Cortex of kidney (tissue), 1 donor: ENCODE data around the gene OLA1.

Experiments used
- DNase-seq: peaks from one replicate; lab custom pipeline; 2025; lab: John Stamatoyannopoulos, UW

OLA1 gene

DNA sequence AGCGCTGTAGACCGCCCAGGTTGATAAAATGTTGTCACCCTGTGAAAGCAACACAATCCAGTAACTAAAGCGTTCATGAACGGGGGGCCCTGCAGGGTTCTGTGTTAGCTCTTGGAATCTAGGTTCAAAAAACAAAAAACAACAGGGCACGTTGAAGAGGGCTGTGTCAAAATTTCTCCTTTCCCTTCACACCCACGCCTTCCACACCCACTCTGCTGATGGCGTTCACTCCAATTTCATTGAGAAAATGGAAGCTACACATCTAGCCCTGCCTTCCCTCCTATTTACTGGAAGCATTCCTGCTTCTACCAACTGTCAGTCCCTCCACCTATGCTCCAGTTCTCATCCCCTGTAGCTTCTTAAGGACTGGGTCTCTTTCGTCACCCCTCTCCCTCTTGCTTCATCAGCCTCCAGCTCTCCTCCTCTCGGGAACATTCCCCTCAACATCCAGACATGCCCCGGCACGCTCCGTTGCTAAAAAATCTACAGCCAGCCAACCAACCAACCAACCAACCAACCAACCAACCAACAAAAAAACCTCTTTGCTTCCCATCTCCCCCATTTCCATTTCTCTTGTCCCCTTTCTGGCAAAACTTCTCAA, 184.7 kb downstream of the OLA1 start:
- DNase-seq, result no peak

DNA sequence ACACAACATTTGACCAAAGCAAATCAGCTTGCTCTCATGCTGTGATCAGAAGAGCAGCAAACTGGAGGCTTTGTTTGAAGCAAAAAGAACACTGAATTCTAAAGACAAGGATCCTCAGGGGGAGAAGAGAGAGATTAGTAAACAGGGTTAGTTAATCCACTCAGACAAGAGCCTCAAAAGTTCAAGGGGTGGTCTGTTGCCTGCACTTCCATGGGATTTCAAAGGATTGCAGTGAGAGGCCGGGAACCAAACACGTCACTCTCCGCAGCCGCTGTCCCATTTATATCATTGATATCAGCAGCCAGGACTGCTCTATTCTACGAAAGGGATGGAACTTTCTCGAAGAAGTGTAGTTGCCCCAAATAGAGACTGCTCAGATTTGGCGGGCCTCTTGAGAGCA, 185.4 kb downstream of the OLA1 start:
- DNase-seq, result no peak

DNA sequence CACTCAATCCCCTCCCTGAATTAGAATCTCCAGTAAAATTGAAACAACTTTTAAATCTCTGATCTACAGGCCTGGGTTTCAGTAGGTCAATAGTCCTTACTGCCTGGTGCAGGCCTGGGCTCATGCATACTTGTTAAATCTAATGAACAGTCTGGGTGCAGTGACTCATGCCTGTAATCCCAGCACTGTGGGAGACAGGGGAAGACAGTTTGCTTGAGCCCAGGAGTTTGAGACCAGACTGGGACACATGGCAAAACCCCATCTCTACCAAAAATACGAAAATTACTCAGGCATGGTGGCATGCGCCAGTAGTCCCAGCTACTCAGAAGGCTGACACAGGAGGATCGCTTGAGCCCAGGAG, 188.5 kb downstream of the OLA1 start:
- DNase-seq, result no peak

DNA sequence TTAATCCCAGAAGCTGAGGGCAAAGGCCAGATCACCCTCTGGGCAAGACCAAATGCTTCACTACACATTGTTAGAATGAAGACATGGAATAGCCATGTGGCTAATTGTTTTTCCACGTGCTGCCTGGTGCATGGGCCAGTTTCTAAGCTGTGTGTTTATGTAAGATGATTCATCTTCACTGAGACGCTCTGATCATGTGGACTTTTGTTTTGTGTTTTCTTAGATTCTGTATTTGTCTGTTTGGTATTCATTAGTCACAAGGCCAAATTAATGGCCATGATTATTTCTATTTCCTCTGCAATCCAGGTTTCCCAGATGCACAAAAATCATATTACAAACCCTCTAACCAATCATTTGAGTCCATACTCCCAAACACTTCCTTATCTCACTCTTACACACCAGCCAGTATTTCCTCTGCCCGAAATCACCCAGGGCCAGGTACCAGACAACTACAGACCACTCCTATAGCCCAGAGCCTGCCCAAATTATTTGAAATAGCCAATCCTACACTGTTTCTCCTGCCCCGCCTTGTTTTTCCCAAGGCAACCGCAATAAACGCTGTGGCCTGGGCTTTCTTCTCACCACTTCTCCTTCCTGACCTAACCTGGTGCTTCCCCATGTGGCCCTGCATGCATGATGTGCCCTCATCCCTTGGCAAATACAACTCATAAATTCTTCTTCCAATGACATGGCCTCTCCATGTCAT, 189.0 kb downstream of the OLA1 start:
- DNase-seq, result no peak

DNA sequence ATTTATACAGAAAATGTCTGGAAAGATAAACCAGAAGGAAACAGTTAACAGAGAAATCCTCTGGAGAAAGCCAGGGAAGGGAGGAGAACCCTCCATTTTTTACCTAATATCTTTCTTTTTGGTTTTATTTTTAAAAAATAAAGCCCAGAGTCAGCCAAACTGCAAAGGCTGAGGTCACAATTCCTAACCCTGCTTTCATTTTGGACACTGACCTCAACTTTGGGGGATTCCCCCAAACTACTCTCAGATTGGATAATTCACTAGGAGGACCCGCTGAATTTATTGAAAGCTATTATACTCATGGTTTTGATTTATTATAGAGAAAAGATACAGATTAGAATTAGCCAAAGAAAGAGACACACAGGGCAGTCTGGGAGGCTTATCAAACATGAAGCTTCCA, 189.9 kb downstream of the OLA1 start:
- DNase-seq, result no peak

DNA sequence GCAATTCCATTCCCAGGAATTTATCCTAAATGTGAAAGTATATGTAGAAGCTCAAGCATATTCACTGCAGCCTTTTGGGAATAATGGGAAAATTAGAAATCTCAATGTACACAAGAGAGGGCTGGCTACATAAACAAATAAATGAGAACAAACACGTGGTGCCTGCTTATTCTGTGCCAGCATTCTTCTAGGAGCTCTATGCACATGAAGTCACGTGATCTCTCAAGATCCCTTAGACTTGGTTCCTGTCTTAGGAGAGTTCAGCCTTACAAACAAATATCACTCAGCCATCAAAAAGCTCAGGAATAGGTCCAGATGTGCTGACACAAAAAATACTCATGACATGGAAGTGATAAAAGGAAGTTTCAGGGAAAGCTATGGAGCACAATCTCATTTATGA, 190.3 kb downstream of the OLA1 start:
- no peak for DNase-seq

DNA sequence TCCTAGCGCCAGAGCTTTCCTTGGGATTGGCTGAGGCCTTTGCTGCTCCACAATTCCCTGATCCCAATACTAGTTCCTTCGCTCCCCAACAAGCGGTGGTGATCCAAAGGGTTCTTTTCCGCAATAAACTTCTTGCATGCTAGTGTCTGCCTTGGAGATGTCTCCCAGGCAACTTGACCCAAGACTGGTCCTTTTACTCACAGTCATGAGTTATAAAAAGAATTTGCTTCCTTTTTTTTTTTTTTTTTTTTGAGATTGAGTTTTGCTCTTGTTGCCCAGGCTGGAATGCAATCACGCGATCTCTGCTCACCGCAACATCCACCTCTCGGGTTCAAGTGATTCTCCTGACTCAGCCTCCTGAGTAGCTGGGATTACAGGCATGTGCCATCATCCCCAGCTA, 193.4 kb downstream of the OLA1 start:
- DNase-seq, result no peak

DNA sequence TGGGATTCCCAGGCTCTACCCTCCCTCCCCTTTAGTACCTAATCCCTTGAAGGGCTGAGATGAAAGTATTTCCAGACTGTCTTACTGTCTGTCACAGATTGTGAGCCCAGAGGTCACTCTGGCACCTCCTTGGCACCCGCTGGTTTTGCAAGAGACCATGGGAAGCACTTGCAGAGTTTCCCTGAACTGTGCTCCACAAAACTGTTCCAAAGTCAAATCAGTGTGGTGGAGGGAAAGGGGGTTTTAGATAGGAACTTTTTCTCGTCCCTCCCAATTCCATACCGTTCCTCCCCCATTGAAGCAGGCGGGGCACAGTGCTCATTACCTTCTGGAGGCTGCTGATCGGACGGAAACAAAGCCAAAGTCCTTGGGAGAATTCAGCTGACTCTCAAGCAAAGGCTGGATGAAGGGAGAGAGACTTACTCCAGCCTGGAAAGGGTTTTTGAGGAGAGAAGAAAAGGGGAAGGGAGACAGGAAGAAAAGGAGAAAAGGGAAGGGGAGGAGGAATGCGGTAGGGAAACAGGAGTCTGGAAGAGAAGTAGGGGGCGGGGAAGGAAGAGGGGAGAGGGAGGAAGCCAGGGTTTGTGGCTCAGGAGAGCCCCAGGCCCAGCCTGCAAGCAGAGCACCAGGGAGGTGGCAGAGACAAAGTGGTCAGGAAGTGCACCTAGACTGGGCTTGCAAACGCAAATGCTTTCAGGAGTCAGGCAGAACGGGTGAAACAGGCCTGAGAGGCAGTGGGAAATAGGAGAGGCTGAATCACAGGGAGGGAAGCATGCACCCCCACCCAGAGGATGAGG, 194.8 kb downstream of the OLA1 start:
- DNase-seq, result no peak

DNA sequence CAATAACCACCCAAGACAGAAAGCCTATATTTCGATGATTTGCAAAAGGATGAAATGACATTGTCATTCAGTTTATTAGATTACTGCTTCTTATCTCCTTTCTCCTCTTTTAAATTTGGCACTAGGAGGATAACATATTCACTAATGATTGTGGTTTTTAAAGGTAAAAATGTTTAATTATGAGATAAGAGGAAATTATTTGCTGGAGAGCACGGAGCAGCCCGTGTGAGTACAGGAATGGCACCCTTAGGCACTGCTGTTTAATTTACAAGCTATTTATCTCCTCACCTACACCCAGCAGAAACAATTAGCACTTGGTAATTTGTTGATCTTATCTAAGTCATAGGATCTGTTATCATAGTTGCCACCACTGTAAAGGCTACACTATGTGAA, 195.8 kb downstream of the OLA1 start:
- DNase-seq, result no peak

DNA sequence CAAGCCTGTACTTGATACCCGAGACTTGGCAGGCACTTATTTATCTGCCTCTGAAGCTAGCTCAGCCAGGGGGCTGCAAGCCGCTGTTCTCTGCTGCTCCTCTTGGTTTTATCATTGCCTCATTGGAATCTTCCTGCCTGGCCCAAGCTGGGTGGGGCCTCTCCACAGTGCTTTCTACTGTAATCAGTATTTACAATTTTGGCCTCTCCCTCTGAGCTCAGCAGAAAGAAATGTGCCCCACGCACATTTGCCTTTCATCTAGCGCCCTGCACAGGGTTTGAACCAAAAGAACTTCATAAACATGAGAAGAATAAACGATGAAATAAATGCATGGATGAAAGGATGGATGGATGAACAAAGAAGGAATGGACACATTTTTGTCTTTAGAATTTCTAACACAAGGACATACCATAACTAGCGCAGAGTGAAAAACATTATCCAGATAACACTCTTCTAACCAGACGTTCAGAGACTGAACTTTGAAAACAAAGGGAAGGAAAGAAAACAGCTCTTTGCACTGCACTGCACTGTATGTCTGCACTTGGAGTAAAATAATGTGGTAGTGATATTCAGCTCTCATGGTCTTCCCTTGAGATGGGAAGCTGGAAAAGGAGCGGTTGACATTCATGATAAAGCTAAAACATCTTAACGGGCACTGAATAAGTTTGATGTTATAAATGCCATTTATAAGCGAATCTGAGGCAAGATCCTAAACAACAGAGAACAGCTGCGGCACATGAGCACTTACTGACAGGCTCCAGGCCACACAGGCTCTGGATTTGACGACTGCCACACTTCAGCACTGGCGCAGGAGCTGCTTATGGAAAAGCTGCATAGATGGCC, 196.4 kb downstream of the OLA1 start:
- DNase-seq, result no peak

DNA sequence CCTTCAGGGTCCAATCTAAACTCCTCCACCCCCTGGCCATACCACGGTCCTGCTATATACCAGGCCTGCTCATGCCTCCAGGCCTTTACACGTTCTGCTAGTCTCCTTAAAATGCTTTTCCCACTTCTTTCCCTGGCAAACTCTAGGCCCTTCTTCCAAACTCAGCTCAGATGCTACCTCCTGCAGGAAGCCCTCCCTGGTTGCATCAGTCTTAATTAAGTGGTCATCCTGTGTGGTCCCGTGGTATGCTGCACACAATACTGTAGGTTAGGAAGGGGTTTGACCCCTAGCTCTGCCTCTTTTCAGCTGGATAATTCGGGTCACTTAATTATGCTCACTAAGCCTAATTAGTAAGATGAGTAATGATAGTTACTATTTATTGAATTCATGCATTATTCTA, 197.3 kb downstream of the OLA1 start:
- DNase-seq, result no peak

DNA sequence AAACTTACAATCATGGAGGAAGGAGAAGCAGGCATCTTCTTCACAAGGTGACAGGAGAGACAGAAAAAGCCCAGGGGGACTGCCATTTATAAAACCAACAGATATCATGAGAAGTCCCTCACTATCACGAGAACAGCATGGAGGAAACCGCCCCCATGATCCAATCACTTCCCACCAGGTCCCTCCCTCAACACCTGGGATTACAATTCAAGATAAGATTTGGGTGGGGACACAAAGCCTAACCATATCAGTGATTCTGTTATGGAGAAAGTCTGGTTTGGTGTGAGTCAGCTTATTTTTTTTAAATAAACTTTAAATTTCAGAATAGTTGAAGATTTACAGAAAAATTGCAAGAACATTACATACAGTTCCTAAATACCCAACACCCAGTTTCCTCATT, 198.4 kb downstream of the OLA1 start:
- DNase-seq, result no peak

DNA sequence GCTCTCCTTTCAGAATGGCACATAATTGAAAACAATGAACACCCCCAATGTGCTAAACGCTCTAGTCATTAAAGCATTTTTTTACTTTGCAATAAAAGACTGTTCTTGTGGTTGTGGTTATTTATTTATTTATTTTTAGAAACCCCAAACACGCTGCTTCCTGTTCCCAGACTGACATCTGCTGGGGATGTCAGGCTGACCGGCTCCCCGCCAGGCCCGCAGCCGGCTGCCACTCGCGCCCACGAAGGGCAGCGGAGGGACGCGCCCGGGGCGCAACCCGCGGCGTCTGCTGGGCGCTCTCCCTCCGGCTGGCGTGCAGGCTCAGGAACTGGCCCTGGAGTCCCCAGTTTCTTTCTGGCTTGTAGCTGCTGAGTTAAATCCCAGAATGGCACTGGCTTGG, 200.1 kb downstream of the OLA1 start:
- DNase-seq, result no peak

DNA sequence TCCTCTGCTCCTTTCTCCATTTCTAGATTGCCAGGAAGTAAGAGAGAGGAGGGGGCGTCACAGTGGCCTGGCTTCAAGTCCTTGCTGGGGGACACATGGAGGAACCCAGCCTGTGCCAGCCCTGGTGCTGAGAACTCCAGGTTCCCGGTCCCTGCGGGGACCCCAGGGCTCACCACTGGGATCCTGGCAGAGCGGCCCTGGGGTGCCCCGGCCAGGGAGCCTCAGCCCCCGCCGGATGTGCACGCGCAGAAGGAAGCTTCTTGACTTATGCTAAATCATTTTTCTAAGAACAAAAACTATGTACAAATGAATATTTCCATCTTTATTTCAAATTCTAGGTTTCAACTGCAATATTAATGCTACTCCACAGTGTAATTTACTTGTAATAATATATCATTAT, 200.6 kb downstream of the OLA1 start:
- DNase-seq, result no peak

DNA sequence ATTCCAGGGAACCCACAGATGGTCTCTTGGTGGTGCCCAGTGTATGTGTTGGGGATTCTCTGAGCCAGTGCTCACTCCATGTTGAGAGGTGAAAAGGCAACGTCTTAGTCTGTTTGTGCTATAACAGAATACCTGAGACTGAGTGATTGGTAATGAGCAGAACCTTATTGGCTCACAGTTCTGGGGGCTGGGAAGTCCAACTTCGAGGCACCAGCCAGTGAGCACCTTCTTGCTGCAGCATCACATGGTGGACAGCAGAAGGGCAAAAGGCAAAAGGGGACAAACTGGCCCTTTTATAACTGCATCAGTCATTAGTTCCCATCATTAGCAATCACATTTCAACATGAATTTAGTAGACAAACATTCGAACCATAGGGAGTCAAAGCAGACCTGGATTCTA, 202.2 kb downstream of the OLA1 start:
- no peak for DNase-seq

DNA sequence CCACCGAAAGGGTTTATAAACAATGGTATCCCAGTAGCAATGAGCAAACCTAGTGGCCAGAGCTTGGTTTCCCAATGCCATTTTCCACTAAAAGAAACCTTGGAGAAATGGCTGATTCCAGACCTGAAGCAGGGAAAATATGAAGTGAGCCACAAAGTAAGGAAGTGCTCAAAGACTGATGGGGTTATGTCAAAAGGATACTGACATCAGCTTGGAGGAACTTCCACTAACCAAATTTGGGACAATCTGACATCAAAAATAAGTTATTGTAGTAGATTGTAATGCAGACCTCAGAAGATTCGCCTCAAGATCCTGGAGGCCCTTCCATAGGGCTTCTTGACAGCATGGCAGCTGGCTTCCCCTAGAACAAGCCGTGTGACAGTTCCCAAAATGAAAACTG, 203.8 kb downstream of the OLA1 start:
- DNase-seq, result no peak

DNA sequence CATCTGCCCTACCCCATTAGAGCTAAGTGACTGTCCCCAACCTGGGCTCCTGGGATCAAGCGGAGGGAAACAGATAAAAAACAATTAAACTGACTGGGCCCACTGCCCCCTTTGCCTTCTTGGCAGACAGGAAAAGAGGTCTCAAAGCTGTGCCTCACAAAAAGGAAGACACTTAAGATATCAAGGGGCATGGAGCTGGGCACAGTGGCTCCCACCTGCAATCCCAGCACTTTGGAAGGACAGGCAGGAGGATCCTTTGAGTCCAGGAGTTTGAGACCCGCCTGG, 208.0 kb downstream of the OLA1 start:
- no peak for DNase-seq

DNA sequence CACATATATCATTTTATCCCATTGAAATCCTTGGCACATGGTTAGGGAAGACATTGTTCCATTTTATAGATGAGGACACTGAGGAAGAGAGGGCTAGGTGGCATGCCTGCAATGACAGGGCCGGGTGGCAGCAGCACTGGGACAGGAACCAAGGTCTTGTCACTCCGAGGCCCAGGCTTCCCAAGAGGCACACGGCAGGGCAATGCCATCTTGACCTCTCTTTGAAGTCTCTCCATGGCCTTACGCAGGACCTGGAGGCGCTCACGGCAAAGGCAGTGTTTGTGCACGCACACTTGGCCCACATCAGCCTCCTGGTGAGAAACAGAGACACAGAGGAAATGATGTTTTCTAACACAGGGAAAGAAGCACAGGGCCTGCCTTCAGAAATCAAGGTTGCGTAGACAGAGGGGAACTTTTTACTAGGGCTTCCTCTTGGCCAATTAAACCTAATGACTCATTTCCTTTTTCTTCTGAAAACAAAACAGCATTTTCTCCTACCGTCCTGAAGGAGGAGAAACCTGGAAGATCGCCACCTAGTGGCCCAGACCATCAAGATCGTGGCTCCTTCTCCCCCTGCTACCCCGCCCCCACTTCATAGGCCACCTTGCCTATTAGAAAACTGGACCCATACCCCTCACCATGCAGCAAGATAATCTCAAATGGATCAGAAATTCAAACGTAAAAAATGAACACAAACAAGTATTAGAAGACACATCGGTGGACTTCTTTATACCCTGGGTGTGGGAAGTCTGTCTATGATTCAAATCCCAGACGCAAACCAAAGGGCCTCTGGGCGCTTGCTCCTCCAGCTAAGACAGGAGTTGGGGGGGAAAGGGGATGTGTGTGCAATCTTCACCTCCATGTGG, 208.5 kb downstream of the OLA1 start:
- DNase-seq, result no peak

DNA sequence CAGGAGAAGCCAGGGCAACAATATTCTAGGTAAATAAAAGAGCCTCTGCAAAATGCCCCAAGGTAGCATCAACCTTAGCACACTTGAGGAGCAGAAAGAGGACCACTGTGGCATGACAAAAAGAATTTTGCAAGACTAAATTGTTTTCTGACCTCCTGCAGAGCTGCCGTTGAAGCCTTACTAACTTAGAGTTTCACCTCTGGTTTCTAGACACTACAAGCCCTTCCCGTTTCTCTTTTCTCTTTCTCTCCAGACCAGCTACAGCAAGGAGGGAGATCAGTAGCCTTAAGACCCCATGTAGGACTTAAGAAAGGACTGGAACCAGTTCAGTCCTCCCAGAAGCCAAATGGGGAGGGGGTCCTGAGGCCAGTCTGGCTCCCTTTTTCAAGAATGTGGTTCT, 209.9 kb downstream of the OLA1 start:
- DNase-seq, result no peak

DNA sequence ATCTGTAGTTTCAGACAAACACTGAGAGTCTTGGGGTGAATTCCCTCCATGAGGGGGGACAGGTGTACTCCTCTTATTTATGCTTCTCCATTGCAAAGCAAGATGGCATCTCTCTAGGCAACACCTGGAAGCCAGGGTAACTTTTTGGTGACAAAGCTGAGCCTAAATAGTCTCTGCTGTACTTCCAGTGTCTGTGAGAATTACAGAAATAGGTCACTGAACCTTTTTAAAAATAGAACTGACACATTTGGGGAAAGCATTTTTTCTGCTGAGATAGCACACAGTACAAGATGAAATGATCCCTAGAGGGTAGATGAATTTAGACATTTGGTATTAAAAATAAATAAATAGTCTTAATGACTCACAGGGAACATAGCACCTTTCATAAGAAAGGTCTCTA, 211.5 kb downstream of the OLA1 start:
- DNase-seq, result no peak

DNA sequence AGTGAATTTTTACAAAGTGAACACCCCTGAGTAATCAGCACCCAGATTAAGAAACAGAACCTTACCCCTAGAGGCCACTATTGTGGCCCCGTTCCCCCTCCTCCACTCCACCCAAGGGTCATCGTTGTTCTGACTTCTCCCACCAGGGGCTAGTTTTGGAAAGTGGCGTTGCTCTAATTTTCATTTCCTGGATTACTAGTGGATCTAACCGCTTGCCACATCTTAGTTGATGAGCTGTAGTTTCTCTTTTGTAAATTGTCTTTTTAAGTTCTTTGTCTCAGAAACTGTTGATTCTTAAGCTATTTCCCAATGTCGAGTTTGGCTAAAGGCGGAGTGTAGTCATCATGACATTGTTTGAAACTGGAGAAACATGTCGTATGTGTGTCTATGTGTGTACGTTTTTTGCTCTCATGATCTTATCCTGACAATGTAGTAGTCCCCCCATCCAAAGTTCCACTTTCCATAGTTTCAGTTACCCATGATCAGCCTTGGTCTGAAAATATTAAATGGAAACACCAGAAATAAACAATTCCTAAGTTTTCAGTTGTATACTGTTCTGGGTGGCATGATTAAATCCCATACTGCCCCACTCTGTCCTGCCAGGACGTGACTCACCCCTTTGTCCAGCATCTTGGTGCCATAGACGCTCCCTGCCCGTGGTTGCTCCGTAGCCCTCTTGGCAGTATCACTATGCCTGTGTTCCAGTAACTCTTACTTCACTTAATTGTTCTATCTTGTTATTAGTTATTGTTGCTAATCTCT, 212.2 kb downstream of the OLA1 start:
- no peak for DNase-seq
